HepG2 (cell line): Measurements from ENCODE around the gene FAM131C. TPM values are rescaled to one million over a fixed set of nuclear protein-coding genes. Genes with fewer than 3 reads are reported as not detected.

Source experiments
- CBX1 ChIP-seq: IDR thresholded peaks from one replicate; pipeline ENCODE4 v1.6.1; 2016; ENCODE audit warnings: antibody characterized with exemption, low read depth
- CBX5 ChIP-seq: sonication (generic); formaldehyde crosslinking; IDR thresholded peaks from 2 replicates; pipeline ENCODE4 v1.4.0; 2020; ENCODE audit warnings: missing genetic modification reagents, borderline replicate concordance
- CHD4 ChIP-seq: fragments of 200-600 bp; sonication (generic); IDR thresholded peaks from 2 replicates; pipeline ENCODE4 v1.7.0; 2017; ENCODE audit warnings: mild to moderate bottlenecking, low read length, borderline replicate concordance
- HNRNPUL1 ChIP-seq: fragments of 200-400 bp; formaldehyde crosslinking; IDR thresholded peaks from 2 replicates; pipeline ENCODE4 v1.6.1; 2017; ENCODE audit warnings: low read depth, mild to moderate bottlenecking, low read length, moderate library complexity
- HOXA7 ChIP-seq: sonication (generic); formaldehyde crosslinking; IDR thresholded peaks from 2 replicates; pipeline ENCODE4 v1.8.1; 2022; ENCODE audit warnings: mild to moderate bottlenecking, missing genetic modification reagents, moderate library complexity
- IKZF5 ChIP-seq: IDR thresholded peaks from 2 replicates; pipeline ENCODE4 v1.6.1; 2018; ENCODE audit warnings: missing genetic modification reagents, mild to moderate bottlenecking, missing compliant biosample characterization
- KDM6A ChIP-seq: IDR thresholded peaks from 2 replicates; pipeline ENCODE4 v1.6.1; 2016; ENCODE audit warnings: low read depth
- MAF1 ChIP-seq: sonication (generic); formaldehyde crosslinking; IDR thresholded peaks from 2 replicates; pipeline ENCODE4 v1.5.0; 2020; ENCODE audit warnings: missing genetic modification reagents, borderline replicate concordance
- MBNL3 ChIP-seq: fragments of 250-450 bp; sonication (Bioruptor Pico); conservative IDR thresholded peaks from 2 replicates; pipeline ENCODE4 v1.8.0; 2022; ENCODE audit warnings: mild to moderate bottlenecking, inconsistent platforms
- MED1 ChIP-seq: sonication (generic); formaldehyde crosslinking; IDR thresholded peaks from 2 replicates; pipeline ENCODE4 v1.4.0; 2020; ENCODE audit warnings: missing genetic modification reagents
- NFE2L1 ChIP-seq: sonication (generic); formaldehyde crosslinking; IDR thresholded peaks from 2 replicates; pipeline ENCODE4 v1.4.0; 2020; ENCODE audit warnings: missing genetic modification reagents, mild to moderate bottlenecking, borderline replicate concordance
- RORA ChIP-seq: sonication (generic); formaldehyde crosslinking; IDR thresholded peaks from 2 replicates; pipeline ENCODE4 v1.5.0; 2020; ENCODE audit warnings: mild to moderate bottlenecking, missing genetic modification reagents, moderate library complexity
- SATB2 ChIP-seq: sonication (generic); formaldehyde crosslinking; IDR thresholded peaks from 2 replicates; pipeline ENCODE4 v1.5.0; 2020; ENCODE audit warnings: missing genetic modification reagents
- SIN3B ChIP-seq: fragments of 150-350 bp; IDR thresholded peaks from 2 replicates; pipeline ENCODE4 v1.6.1; 2014; ENCODE audit warnings: low read length
- SIX1 ChIP-seq: sonication (generic); formaldehyde crosslinking; IDR thresholded peaks from 2 replicates; pipeline ENCODE4 v1.4.0; 2020; ENCODE audit warnings: missing genetic modification reagents, borderline replicate concordance
- SP2 ChIP-seq: sonication (generic); formaldehyde crosslinking; IDR thresholded peaks from 2 replicates; pipeline ENCODE4 v1.5.1; 2020; ENCODE audit warnings: mild to moderate bottlenecking, missing genetic modification reagents
- STAG1 ChIP-seq: sonication (generic); formaldehyde crosslinking; IDR thresholded peaks from 2 replicates; pipeline ENCODE4 v1.4.0; 2020; ENCODE audit warnings: missing genetic modification reagents
- TBL1XR1 ChIP-seq: fragments of 150-350 bp; IDR thresholded peaks from 2 replicates; pipeline ENCODE4 v1.6.1; 2014; ENCODE audit warnings: borderline replicate concordance, low read length; ENCODE audit not compliant: partially characterized antibody
- TCF7L2 ChIP-seq: IDR thresholded peaks from 2 replicates; pipeline ENCODE4 v1.6.1; 2011; ENCODE audit warnings: mild to moderate bottlenecking, low read depth, low read length, moderate library complexity
- ZEB1 ChIP-seq: IDR thresholded peaks from 2 replicates; pipeline ENCODE4 v1.6.1; 2012; ENCODE audit warnings: mild to moderate bottlenecking, low read depth, inconsistent platforms; ENCODE audit not compliant: insufficient replicate concordance
- ZNF331 ChIP-seq: sonication (generic); formaldehyde crosslinking; IDR thresholded peaks from 2 replicates; pipeline ENCODE4 v1.4.0; 2020; ENCODE audit warnings: missing genetic modification reagents
- ZNF496 ChIP-seq: sonication (generic); formaldehyde crosslinking; IDR thresholded peaks from 2 replicates; pipeline ENCODE4 v1.8.1; 2023; ENCODE audit warnings: mild to moderate bottlenecking, moderate library complexity, missing genetic modification reagents; ENCODE audit not compliant: insufficient replicate concordance
- ZNF660 ChIP-seq: sonication (generic); formaldehyde crosslinking; IDR thresholded peaks from 2 replicates; pipeline ENCODE4 v1.5.1; 2020; ENCODE audit warnings: mild to moderate bottlenecking, low read depth, missing genetic modification reagents, borderline replicate concordance
- ZNF773 ChIP-seq: sonication (generic); formaldehyde crosslinking; IDR thresholded peaks from 2 replicates; pipeline ENCODE4 v1.4.0; 2020; ENCODE audit warnings: missing genetic modification reagents, borderline replicate concordance
- ZNF784 ChIP-seq: sonication (generic); formaldehyde crosslinking; IDR thresholded peaks from 2 replicates; pipeline ENCODE4 v1.5.1; 2020; ENCODE audit warnings: missing genetic modification reagents, mild to moderate bottlenecking, borderline replicate concordance
- ZSCAN5A ChIP-seq: sonication (generic); formaldehyde crosslinking; IDR thresholded peaks from 2 replicates; pipeline ENCODE4 v1.8.0; 2022; ENCODE audit warnings: mild to moderate bottlenecking, missing genetic modification reagents, borderline replicate concordance
- polyA plus RNA-seq, 8 experiments: library from polyadenylated mRNA; depleted of rRNA in 3 of 8; stranded (reverse) in 7 of 8; unstranded in 1 of 8; fragments of >200 nt; fragmentation: Illumina TruSeq in 4 of 8; extraction: Trizol in 4 of 8; gene quantifications; 2 replicates each; pipeline versions ENCODE4 v1.2.1 to v1.2.3, GENCODE V29; 2011 to 2016; ENCODE audit warnings: low read depth in 4 of 8, missing spikeins in 1 of 8, mixed read lengths in 1 of 8; ENCODE audit not compliant: insufficient read depth in 1 of 8
- total RNA-seq, 5 experiments: library from RNA; depleted of rRNA; stranded (reverse); fragments of >200 nt; fragmentation: Illumina TruSeq; extraction: Trizol; gene quantifications; 2 replicates each; pipeline ENCODE4 v1.2.3, GENCODE V29; 2016; ENCODE audit warnings: low read depth in 1 of 5
- TF ChIP-seq, protein P1 (sequence below): sonication (generic); formaldehyde crosslinking; IDR thresholded peaks from 2 replicates; pipeline ENCODE4 v1.4.0; 2020; ENCODE audit warnings: missing genetic modification reagents, borderline replicate concordance

Gene FAM131C
- total and polyA plus RNA-seq, 2 of the 13 experiments (the other 11 are each of a cell fraction or from before 2014, with no cell fraction given) = 0.07 TPM; not detected in 1

DNA sequence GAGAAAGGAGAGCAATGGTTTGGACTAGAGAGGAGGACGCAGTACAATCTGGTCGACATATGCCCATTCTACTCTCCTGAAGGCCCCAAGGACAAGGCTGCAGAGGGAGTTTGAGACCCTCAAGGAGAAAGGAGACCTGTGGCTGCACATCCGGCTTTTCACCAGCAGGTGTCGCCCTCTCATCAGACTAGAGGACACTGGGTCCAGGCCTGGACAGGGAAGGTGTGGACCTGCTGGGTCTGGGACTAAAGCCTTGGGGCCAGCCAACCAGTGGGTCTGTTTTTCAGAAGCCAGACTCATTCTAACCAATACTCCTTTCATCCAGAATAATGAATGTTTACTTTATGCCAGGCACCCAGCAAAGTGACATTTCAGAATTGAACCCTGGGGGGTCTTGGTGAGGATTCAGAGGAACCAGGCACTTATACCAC is 64.4 kb downstream of the FAM131C start (continued):
- TF ChIP-seq ZSCAN5A (CRISPR knock-in tag) (no peak), ZEB1 (no peak), NFE2L1 (CRISPR knock-in tag) (no peak), KDM6A (CRISPR knock-in tag) (no peak), RORA (CRISPR knock-in tag) (no peak), SIX1 (no peak), SIN3B (no peak), MAF1 (no peak), ZNF660 (CRISPR knock-in tag) (no peak), HNRNPUL1 (no peak), IKZF5 (CRISPR knock-in tag) (peak; percentile 56; the same call in 1 of the 2 replicates), ZNF773 (CRISPR knock-in tag) (no peak), STAG1 (CRISPR knock-in tag) (peak; percentile 91), MBNL3 (CRISPR knock-in tag) (no peak), ZNF784 (CRISPR knock-in tag) (no peak), CBX1 (no peak), MED1 (CRISPR knock-in tag) (no peak), CHD4 (no peak), ZNF331 (CRISPR knock-in tag) (peak; percentile 46; the same call in 1 of the 2 replicates), CBX5 (peak; percentile 16; the same call in 1 of the 2 replicates), SATB2 (CRISPR knock-in tag) (no peak), HOXA7 (no peak), TCF7L2 (no peak), ZNF496 (no peak), SP2 (CRISPR knock-in tag) (no peak), TBL1XR1 (no peak)
- TF ChIP-seq, protein P1, sequence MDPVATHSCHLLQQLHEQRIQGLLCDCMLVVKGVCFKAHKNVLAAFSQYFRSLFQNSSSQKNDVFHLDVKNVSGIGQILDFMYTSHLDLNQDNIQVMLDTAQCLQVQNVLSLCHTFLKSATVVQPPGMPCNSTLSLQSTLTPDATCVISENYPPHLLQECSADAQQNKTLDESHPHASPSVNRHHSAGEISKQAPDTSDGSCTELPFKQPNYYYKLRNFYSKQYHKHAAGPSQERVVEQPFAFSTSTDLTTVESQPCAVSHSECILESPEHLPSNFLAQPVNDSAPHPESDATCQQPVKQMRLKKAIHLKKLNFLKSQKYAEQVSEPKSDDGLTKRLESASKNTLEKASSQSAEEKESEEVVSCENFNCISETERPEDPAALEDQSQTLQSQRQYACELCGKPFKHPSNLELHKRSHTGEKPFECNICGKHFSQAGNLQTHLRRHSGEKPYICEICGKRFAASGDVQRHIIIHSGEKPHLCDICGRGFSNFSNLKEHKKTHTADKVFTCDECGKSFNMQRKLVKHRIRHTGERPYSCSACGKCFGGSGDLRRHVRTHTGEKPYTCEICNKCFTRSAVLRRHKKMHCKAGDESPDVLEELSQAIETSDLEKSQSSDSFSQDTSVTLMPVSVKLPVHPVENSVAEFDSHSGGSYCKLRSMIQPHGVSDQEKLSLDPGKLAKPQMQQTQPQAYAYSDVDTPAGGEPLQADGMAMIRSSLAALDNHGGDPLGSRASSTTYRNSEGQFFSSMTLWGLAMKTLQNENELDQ (CRISPR knock-in tag) = peak; percentile 55; the same call in 1 of the 2 replicates
